ENCODE measurements around the gene GORASP1.

GRCh38 chr3:39100500-39100886 lies 6.9 kb downstream of the GORASP1 start:
- TF ChIP-seq CTCF (IDR thresholded peaks at IDR 0.05) (no peak), POLR2A (IDR thresholded peaks at IDR 0.05) (no peak)
